Fibroblast of gingiva (primary cell): Measurements from ENCODE around the gene TRAPPC6A.

Experiments used
- DNase-seq: peaks from one replicate; pipeline ENCODE4 v3.0.0-alpha.2; 2011; ENCODE audit warnings: low read depth

Gene TRAPPC6A

DNA sequence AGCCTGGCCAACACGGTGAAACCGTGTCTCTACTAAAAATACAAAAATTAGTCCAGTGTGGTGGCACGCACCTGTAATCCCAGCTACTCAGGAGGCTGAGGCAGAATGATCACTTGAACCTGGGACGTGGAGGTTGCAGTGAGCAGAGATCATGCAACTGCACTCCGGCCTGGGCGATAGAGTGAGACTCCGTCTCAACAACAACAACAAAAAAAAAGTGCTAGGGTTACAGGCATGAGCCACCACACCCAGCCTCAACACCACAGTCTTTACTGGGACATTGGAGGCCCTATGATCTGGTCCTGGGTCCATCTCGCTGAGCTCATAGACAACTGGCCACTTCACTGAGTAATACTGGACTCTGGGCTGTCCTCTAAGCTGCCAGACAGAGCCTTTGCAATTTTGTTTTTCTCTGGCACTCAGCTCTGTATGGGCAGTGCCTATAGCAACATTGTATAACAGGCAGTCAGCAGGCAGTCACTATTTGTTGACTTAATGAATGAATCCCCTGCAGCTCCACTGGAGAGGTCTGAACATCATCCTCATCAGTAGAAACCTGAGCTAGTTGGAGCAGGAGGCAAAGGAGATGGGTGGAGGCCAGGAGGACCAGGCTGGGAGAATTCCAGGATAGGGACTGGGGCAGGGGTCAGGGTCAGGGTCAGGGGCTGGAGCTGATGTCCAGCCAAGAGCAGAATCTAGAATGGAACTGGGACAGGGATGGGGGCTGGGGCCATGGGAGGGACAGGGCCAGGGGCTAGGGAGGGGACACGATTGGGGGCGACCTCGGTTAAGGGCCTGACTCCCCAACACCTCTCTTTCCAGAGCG, 8.7 kb upstream of the TRAPPC6A start:
- DNase-seq, result no peak

DNA sequence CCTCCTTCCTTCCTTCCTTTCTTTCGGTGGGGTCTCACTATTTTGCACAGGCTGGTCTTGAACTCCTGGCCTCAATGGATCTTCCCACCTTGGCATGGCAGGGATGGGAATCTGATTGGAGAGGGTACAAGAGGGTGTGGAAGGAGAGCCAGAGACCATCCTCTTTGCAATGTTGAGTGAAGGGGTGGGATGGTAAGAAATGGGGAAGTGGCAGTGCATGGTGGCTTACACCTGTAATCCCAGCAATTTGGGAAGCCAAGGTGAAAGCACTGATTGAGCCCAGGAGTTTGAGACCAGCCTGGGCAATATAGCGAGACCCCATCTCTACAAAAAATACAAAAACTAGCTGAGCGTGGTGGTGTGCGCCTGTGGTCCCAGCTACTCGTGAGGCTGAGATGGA, 6.1 kb upstream of the TRAPPC6A start:
- no peak for DNase-seq

DNA sequence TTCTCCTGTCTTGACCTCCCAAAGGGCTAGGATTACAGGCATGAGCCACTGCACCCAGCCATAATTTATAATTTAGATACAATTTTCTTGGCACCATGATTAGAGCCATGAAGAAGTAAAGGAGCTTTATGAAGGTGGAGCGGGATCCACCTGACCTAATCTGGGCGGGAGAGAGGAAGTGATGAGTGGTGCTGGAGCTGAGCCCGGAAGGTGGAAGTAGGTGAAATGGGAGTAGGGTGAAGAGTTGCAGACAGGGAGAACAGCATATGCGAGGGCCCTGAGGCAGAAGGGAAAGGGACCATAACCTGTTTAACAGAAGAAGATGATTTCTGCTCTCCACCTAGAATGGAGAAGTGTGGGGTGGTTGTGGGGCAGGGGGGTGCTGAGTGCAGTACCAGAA, 4.7 kb upstream of the TRAPPC6A start:
- DNase-seq, result no peak

DNA sequence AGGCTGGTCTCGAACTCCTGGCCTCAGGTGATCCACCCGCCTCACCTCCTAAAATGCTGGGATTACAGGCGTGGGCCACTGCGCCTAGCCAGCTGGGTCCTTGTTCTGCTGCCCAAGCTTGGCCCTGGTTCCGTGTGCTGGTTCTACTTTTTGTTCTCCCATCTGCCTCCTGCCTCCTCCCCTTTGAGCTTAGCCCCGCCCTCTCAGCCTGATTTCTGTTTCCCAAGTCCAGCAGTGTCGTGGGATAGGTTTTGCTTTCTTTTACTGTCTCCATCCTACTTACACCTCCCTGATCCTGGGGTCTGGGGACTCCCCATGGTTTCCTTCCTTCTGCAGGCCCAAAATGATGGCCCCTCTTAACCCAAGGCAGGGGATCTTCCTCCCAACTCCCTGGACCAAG, 2.9 kb upstream of the TRAPPC6A start:
- no peak for DNase-seq

DNA sequence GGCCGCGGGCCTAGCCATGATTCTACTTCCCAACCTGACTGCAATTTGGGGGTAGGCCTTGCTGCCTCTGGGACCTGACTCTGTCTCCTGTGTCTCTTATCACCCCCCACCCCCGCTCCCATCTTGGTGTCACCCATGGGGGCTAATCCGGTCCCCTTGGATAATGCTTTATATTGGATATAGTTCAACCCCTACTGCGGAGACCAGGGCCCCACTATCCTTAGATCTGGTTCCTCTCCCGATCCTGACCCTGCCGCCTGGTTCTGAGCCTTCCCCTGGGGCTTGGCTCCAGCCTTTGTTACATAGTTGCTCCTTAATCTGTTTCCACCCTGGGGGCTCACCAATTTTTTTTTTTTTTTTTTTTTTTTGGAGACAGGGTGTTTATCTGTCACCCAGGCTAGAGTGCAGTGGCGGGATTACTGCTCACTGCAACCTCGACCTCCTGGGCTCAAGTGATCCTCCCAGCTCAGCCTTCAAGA, 1.9 kb upstream of the TRAPPC6A start:
- DNase-seq, result no peak

DNA sequence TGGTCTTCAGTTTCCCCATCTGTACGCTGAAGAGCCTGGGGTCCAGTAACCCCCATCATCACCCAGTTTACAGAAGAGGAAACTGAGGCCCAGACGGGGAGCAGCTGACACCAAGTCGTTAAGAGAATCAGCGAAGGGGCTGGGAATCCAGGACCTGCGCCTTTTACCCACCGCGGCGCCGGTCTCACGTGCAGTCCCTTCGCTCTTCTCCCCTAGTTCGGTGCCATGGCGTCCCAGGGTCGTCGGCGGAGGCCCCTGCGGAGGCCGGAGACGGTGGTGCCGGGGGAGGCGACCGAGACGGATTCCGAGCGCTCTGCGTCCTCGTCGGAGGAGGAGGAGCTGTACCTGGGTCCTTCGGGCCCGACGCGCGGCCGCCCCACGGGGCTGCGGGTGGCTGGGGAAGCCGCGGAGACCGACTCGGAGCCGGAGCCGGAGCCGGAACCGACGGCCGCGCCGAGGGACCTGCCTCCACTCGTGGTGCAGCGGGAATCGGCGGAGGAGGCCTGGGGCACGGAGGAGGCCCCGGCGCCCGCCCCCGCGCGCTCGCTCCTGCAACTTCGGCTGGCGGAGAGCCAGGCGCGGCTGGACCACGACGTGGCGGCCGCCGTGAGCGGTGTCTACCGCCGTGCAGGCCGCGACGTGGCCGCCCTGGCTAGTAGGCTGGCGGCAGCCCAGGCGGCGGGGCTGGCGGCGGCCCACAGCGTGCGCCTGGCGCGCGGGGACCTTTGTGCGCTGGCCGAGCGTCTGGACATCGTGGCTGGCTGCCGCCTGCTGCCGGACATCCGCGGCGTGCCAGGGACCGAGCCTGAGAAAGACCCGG, 1.2 kb upstream of the TRAPPC6A start:
- peak; percentile 28 for DNase-seq

DNA sequence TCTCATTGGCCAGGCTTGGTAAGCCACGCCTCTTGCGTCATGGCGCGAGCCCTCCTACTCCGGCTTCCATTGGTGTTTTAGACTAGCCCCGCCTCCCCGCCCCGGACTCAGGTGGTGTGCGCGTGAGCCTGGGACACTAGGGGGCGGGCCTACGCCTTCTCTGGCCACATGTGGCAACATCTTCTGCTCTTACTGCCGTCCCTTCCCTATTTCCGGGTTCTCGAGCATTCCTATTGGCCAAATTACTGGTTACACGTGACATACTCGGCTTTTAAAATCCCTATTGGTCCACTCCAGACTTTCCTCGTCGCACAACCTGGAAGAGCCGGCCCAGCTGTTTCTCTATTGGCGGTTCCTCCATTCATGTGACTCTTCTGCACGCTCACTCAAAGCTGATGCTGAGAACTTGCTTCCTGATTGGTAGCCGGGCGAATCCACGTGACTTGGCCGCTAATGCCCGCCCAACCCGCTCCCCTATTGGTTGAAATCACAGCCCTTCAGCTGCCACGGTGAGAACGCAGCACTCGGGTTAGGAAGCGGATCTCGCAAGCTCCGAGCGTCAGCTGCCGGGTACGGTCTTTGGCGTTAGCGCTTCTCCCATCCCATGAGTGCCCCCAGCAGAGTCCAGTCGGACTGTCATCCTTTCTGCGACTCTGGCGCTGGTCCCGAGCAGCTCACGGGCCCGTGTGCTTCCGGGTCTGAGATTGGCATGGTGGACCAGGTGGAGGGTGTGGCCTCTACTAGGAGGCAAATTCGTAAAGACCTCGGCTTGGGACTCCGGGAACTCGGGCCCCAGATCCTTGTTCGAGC, 430 bp upstream of the TRAPPC6A start, which contains the start of gene BLOC1S3:
BLOC1S3 (plus strand) TSS at position 523 of the 810 bp plus-strand sequence. CDS start 513 bp downstream, outside the sequence.
- DNase-seq, result peak; percentile 100

DNA sequence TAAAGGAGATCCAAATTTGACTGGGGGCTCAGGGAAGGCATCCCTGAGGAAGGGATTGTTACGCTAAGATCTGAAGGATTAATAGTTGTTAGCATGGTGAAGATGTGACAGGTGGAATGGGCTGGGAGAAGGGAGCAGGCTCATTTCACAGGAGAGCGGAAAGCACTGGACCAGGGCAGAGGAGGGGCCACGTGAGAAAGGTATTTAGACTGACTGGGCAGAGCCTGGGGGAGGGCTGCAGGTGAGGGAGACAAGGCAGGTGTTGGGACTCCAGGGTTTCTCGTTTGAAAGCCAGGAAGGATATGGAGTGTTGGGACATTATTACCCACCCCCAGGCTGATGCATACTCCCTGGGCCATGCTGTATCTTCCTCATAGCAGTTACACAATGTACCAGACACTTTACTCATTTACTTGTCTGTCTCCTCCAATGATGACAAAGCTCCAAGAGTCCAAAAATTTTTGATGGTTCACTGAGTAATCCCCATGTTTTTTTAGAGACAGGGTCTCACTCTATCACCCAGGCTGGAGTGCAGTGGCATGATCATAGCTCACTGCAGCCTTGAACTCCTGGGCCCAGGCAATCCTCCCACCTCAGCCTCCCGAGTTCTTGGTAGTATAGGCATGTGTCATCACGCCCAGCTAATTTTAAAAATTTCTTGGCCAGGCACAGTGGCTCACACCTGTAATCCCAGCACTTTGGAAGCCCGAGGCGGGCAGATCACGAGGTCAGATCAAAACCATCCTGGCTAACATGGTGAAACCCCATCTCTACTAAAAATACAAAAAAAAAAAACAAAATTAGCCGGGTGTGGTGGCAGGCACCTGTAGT, 2.3 kb downstream of the TRAPPC6A start:
- DNase-seq, result no peak

DNA sequence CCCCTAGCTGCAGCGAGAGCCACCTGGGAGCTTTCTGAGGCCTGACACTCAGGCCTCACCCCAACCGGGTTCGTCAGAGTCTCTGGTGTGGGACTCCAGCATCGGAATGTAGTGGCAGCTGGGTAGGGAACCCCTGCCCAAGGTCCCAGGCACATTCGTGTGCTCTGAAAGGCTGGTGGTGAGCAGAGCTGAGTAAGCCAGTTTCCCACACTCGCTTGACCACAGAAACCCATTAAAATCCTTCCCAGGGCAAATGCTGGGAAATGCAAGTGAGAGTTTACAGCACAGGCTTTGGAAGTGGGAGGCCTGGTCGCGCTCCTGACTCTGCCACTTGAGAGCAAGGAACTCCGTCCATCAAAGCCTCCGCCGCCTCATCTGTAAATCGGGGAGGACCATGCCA, 4.2 kb downstream of the TRAPPC6A start:
- DNase-seq, result no peak

DNA sequence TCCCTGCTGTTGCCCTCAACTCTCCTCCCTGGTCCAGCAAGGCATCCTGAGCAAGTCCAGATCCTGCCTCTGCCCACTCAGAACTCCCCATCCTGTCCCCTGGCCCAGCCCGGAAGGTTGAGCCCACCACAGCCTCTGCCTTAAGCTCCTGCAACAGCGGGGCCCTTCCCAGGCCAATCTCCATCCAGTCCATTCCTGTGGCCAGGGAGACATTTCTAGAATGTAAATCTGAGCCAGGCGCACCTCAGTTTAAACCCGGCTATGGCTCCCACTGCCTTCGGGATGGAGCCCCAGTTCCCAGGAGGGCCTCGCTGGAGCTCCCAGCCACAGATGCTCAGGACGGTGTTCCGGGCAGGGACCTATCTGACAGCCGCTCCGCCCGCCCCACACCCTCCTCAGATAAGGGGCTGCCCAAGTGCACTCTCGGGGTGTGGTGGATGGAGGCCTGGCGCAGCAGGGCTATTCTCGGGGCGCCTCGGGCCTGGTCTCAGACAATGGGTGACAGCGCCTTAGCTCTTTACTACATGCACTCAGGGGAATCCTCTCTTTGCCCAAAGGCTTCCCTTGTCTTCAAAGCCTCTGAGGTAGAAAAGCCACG, 5.3 kb downstream of the TRAPPC6A start:
- no peak for DNase-seq

DNA sequence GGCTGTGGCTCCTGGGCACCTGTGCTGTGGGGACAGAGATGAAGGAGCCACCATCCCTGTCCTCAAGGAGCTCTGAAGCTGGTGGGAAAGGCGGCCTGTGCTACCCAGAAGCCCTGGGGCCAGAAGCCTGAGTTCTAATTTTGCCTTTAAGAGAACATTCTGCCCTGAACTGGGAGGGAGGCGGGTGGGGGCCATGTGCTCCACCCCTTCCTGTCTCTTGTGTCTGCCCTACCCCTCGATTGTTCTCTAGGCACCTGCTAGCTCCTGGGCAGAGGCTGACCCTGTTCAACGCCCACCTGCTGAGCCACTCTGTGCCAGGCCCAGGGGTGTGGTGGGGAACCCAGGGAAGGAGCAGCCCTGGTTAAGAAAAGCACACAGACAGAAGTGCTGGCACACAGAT, 5.9 kb downstream of the TRAPPC6A start:
- no peak for DNase-seq

DNA sequence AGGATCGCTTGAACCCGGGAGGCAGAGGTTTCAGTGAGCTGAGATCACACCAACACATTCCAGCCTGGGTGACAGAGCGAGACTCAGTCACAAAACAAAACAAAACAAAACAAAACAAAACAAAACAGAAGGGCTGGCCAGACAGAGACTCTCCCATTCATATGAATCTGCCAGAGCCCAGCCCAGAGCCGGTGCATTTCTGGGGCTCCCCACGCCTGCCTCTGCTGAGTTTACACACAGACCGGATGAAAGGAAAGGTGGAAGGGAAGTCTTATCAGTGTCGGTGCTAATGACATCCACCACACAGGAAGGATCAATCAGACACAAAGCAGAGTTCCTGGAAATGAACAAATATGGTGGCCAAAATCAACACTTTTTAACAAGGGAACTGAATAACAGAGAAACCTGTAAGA, 6.8 kb downstream of the TRAPPC6A start:
- no peak for DNase-seq

DNA sequence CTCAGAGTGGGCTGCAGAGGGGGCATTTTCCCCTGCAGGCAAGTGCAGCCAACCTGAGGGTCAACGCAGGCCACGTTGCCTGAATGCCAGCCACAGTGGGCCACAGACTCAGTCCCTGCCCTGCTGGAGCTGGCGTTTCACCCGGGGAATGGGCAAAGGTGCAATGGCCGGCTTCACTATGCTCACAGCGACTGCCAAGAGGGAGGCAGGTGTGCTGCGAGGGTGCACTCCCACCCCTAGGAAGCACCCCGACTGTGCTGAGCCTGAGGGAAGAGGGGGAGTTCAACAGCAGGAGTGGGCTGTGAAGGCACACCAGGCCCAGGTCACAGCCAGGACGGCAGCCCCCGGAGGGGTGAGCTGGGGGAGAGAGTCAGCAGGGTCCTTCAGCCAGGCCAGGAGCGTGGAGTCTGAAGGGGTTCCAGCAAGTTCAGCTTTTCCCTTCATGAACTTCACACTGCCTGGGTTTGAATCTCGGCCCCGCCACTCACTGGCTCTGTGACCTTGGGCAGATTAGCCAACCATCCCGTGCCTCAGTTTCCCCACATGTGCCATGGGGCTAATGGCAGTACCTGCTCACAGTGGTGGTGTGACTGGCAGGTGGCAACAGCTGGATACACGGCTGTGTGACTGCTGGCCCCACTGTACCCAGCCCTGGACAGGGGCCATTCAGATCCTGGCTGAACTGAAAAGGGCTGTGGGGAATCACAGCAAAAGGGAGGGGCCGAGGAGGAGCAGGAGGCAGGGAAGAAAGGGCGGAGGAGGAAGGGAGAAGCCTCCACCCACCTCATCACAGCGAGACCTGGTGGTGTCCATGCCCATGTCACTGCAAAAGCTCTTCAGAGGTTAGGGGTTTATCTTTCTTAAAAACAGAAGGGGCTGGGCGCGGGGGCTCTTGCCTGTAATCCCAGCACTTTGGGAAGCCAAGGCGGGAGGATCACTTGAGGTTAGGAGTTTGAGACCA, 7.6 kb downstream of the TRAPPC6A start:
- no peak for DNase-seq

DNA sequence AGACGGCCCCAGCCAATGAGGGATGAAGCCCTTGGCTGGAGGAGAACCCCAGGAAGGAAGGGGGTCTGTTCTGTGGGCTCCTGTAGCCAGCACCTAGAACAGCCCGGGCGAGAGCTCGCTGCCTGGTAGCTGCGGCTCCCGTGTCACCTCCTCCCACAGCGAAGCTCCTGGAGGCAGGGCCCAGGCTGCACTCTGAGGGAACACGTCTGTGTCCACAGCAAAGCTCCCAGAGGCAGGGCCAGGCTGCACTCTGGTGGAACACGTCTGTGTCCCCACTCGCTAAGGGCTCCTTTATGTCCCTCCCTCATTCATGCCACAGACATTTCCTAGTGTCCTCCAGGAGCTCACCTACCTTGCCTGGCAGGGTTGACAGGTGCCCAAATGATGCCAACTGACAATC, 8.4 kb downstream of the TRAPPC6A start:
- no peak for DNase-seq

DNA sequence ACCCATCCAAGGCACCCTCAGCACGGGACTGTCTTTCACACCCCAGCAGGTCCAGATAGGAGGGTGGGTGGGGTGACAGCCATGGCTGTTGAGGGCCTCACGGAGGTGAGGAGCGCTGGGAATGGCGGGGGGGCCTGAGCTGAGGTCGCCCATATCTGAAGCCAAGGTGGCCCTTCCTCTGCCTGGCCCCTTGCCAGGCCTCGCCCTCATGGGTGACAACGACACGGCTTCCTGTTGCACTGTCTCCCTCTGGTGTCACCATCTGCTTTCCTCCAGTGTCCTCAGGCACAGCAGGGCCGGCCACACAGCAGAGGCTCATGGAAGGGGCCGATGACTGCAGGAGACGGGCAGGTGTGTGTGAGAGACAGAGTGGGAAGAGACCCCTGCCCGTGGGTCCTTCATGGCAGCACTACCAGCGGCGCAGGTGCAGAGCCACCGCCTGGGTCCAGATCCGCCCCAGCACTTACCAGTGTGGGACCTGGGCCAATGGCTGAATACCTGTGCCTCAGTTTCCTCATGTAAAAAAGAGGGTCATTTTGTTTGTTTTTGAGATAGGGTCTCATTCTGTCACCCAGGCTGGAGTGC, 9.2 kb downstream of the TRAPPC6A start:
- no peak for DNase-seq

DNA sequence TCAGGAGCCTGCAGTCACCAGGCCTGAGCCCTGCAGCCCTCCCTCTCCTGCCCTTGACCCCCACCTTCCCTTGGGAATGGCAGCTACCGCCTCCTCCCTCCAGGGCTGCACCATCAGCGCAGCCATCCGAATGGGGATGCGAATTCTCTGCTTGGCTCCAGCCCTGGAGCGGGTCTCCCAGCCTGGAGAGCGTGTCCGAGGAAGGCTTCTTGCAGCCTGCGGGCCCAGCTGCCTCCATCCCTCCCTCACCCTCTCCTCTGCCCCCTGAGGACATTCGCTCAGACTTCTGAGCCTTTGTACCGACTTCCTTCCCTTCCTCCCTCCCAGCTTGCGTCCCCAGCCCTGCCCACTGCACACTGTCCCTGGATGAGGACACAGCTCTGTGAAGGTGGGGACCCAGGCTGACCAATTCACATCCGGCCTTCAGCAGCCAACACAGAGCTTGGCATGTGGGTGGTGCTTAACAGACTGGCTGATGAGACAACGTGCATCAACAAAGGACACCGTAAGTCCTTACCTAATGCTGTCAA, 11.2 kb downstream of the TRAPPC6A start:
- no peak for DNase-seq

DNA sequence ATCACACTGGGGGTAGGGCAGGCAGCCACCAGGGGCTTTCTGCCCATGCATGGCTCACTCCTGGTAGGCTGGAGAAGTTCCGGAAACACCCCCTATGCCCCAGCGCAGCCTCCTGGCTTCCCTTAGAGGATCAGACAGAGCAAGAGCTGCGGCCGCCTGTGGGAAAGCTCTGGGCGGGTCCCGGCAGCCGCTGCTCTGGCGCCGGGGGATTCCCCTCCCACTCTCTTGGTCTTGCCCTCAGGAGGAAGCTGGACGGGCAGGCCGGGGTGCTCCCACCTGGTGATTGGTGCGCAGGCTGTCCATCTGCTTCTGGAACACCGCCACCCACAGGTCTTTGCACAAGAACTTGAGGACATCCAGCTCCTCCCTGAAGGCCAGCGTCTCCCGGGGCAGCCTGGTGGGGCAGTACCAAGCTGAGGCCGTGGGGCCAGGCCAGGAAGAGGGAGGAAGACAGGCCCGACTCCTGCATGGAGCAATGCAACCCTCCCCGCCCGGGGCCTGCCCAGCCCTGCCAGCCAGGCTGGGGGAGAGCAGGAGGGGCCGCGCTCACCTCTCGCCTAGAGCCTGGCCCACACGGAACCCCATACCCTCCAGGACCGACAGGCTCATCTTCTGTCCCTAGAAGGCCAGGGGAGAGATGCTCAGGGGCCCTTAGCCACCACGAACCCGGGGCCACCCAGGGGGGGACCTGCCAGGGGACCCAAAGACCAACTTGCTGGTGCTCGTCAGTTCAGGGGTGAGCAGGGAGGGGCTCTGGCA, 13.3 kb downstream of the TRAPPC6A start:
- peak; percentile 60 for DNase-seq

DNA sequence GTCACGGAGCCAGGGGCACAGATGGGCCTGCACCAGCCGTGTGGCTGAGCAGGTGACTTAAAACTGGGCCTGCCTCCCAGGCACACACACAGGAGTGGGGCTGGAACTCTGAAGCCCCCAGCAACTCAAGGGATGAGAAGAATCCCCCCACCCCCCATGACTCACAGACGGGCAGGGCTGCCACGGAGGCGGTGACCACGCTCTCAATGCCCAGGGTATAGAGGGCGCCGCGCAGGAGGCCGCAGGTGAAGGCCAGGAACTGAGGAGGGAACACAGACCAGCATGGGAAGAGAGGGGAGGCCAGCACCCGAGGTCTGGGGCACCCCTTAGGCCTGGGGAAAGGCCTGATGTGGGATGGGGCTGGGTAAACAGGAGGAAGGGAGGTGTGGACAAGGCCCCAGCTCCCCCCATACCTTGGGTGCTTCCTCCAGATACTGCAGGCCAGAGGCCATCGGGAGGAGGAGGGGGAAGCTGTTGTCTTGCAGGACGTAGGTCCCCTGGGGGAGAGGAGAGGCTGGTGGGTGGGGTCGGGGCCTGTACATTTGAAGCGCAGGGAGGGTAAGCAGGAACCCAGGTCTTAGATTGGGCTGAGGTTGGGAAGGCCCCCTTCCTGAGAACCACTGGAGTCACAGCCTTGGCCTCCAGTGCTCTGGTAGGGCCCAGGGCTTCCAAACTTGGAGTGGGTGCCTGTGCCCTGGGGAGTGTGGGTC, 14.1 kb downstream of the TRAPPC6A start:
- DNase-seq, result no peak
